Lower leg skin (tissue), 3 donors: ENCODE measurements around the gene ATP8B4.

Experiments used
- CTCF ChIP-seq, 3 donors: fragments of 450-650 bp; IDR thresholded peaks; one replicate each; pipeline ENCODE4 v1.5.1; 2016; ENCODE audit warnings: antibody characterized with exemption in 3 of 3, mild to moderate bottlenecking in 3 of 3, moderate library complexity in 2 of 3
- POLR2A ChIP-seq, 2 donors: fragments of 450-650 bp; IDR thresholded peaks; one replicate each; pipeline ENCODE4 v1.6.1; 2016 to 2017; ENCODE audit warnings: antibody characterized with exemption in 2 of 2, mild to moderate bottlenecking in 1 of 2, moderate library complexity in 1 of 2

GRCh38 chr15:50140098-50140497 lies 21.1 kb upstream of the ATP8B4 start:
- TF ChIP-seq CTCF (IDR thresholded peaks at IDR 0.05): no peak
- TF ChIP-seq POLR2A (IDR thresholded peaks at IDR 0.05): no peak
